ENCODE data around the gene SCNN1A. TPM values are rescaled to one million over a fixed set of nuclear protein-coding genes. Genes with fewer than 3 reads are reported as not detected.

SCNN1A gene
- total RNA-seq, 2 experiments from 2014 or later = 0.35 to 1.0 TPM

- H2AFZ ChIP-seq (ENCODE audit: low read length) = no peak overlapping the region
- H3K36me3 ChIP-seq (ENCODE audit: insufficient read depth, low read length) = no peaks in the 10 kb centered on the region
- TF ChIP-seq CTCF (conservative IDR thresholded peaks at IDR 0.05; ENCODE audit: low read length) (no peak), EZH2phosphoT487 (IDR thresholded peaks at IDR 0.05; ENCODE audit: borderline replicate concordance, low read depth, low read length) (no peak)
- no peak for DNase-seq (ENCODE audit: low spot score)
- no peaks in the 10 kb centered on the region for H3K4me1 ChIP-seq (ENCODE audit: insufficient read depth, low read length, poor library complexity, severe bottlenecking)
- CTCF ChIA-PET (ENCODE audit: unreplicated experiment) = no interaction called here
- H3K4me2 ChIP-seq (ENCODE audit: low read length) = no peak overlapping the region
- no TSS peak for BruUV-seq (replicated peaks)
- no peaks in the 10 kb centered on the region for H3K9me2 ChIP-seq (ENCODE audit: insufficient read depth, low read length)
- no peak overlapping the region for H3K27ac ChIP-seq (ENCODE audit: low read depth, low read length, poor library complexity, severe bottlenecking)
- no peaks in the 10 kb centered on the region for H3K79me2 ChIP-seq (ENCODE audit: insufficient read depth, low read depth, low read length)
- H3K9me3 ChIP-seq (ENCODE audit: low read length) = no peaks in the 10 kb centered on the region
- intact Hi-C loops (cut with micrococcal nuclease; ENCODE audit: unreplicated experiment) = no loop called here
- no peaks in the 10 kb centered on the region for H4K20me1 ChIP-seq (ENCODE audit: insufficient read depth, low read length)
- no peak overlapping the region for H3K4me3 ChIP-seq (ENCODE audit: low read depth, low read length, poor library complexity, severe bottlenecking)
- POLR2A ChIA-PET = no interaction called here
Observed at GRCh38 chr12:6312529-6313325, 62.6 kb downstream of the SCNN1A start.

GRCh38 chr12:6311822-6312528 is 63.4 kb downstream of the SCNN1A start:
- no peak for DNase-seq (ENCODE audit: low spot score)
- Histone ChIP-seq H3K4me2 (ENCODE audit: low read length) (no peak overlapping the region), H2AFZ (ENCODE audit: low read length) (no peak overlapping the region), H3K36me3 (ENCODE audit: insufficient read depth, low read length) (no peaks in the 10 kb centered on the region), H3K9me2 (ENCODE audit: insufficient read depth, low read length) (no peaks in the 10 kb centered on the region), H3K79me2 (ENCODE audit: insufficient read depth, low read depth, low read length) (no peaks in the 10 kb centered on the region), H3K4me1 (ENCODE audit: insufficient read depth, low read length, poor library complexity, severe bottlenecking) (no peaks in the 10 kb centered on the region), H4K20me1 (ENCODE audit: insufficient read depth, low read length) (no peaks in the 10 kb centered on the region), H3K27ac (ENCODE audit: low read depth, low read length, poor library complexity, severe bottlenecking) (no peak overlapping the region), H3K9me3 (ENCODE audit: low read length) (no peaks in the 10 kb centered on the region), H3K4me3 (ENCODE audit: low read depth, low read length, poor library complexity, severe bottlenecking) (no peak overlapping the region)
- POLR2A ChIA-PET = no interaction called here
- BruUV-seq (replicated peaks) = no TSS peak
- no peak for TF ChIP-seq CTCF (conservative IDR thresholded peaks at IDR 0.05; ENCODE audit: low read length)
- no peak for TF ChIP-seq EZH2phosphoT487 (IDR thresholded peaks at IDR 0.05; ENCODE audit: borderline replicate concordance, low read depth, low read length)
- CTCF ChIA-PET (ENCODE audit: unreplicated experiment) = no interaction called here
- intact Hi-C loops (cut with micrococcal nuclease; ENCODE audit: unreplicated experiment) = no loop called here
